WTC11 (cell line): ENCODE measurements around the gene CARMIL1. TPM values are rescaled to one million over a fixed set of nuclear protein-coding genes. Genes with fewer than 3 reads are reported as not detected.

ENCODE experiments used
- ARID4B ChIP-seq: sonication (generic); formaldehyde crosslinking; IDR thresholded peaks from 2 replicates; pipeline ENCODE4 v1.8.0; 2023; ENCODE audit warnings: missing genetic modification reagents, mild to moderate bottlenecking, borderline replicate concordance
- CREB1 ChIP-seq: sonication (generic); formaldehyde crosslinking; IDR thresholded peaks from 2 replicates; pipeline ENCODE4 v1.8.0; 2023; ENCODE audit warnings: mild to moderate bottlenecking, missing genetic modification reagents
- CTCF ChIP-seq: fragments of 200-600 bp; IDR thresholded peaks from 2 replicates; pipeline ENCODE4 v1.8.0; 2022; ENCODE audit warnings: antibody characterized with exemption
- E2F4 ChIP-seq: sonication (generic); formaldehyde crosslinking; IDR thresholded peaks from 2 replicates; pipeline ENCODE4 v1.8.1; 2022; ENCODE audit warnings: low read depth, mild to moderate bottlenecking, moderate library complexity, missing genetic modification reagents, borderline replicate concordance
- EMX1 ChIP-seq: fragments of 250-450 bp; sonication (Bioruptor Pico); IDR thresholded peaks from 2 replicates; pipeline ENCODE4 v1.8.0; 2021; ENCODE audit warnings: mild to moderate bottlenecking
- FOXK1 ChIP-seq: sonication (generic); formaldehyde crosslinking; IDR thresholded peaks from 2 replicates; pipeline ENCODE4 v1.8.0; 2022; ENCODE audit warnings: mild to moderate bottlenecking, moderate library complexity, missing genetic modification reagents
- GRHL2 ChIP-seq: fragments of 250-450 bp; sonication (Bioruptor Pico); IDR thresholded peaks from 2 replicates; pipeline ENCODE4 v1.8.0; 2022; ENCODE audit warnings: mild to moderate bottlenecking, moderate library complexity; ENCODE audit not compliant: insufficient replicate concordance, severe bottlenecking
- IRF2 ChIP-seq: sonication (generic); formaldehyde crosslinking; IDR thresholded peaks from 2 replicates; pipeline ENCODE4 v1.8.0; 2022; ENCODE audit warnings: low read depth, missing genetic modification reagents, borderline replicate concordance
- KAT7 ChIP-seq: sonication (generic); formaldehyde crosslinking; IDR thresholded peaks from 2 replicates; pipeline ENCODE4 v1.8.1; 2023; ENCODE audit warnings: missing genetic modification reagents, mild to moderate bottlenecking, borderline replicate concordance
- RELA ChIP-seq: sonication (generic); formaldehyde crosslinking; IDR thresholded peaks from 2 replicates; pipeline ENCODE4 v1.8.1; 2022; ENCODE audit warnings: missing genetic modification reagents, mild to moderate bottlenecking, borderline replicate concordance
- SMAD4 ChIP-seq: sonication (generic); formaldehyde crosslinking; IDR thresholded peaks from 2 replicates; pipeline ENCODE4 v1.8.0; 2022; ENCODE audit warnings: mild to moderate bottlenecking, missing genetic modification reagents
- SOX15 ChIP-seq: fragments of 250-450 bp; sonication (Bioruptor Pico); IDR thresholded peaks from 2 replicates; pipeline ENCODE4 v1.9.0; 2021; ENCODE audit warnings: mild to moderate bottlenecking
- USF1 ChIP-seq: sonication (generic); formaldehyde crosslinking; IDR thresholded peaks from 2 replicates; pipeline ENCODE4 v1.8.0; 2022; ENCODE audit warnings: mild to moderate bottlenecking, missing genetic modification reagents
- USF2 ChIP-seq: sonication (generic); formaldehyde crosslinking; IDR thresholded peaks from 2 replicates; pipeline ENCODE4 v1.8.1; 2023; ENCODE audit warnings: mild to moderate bottlenecking, missing genetic modification reagents, moderate library complexity
- ZBTB43 ChIP-seq: sonication (generic); formaldehyde crosslinking; IDR thresholded peaks from 2 replicates; pipeline ENCODE4 v1.8.1; 2023; ENCODE audit warnings: mild to moderate bottlenecking, missing genetic modification reagents
- ZMAT4 ChIP-seq: fragments of 250-450 bp; sonication (Bioruptor Pico); IDR thresholded peaks from 2 replicates; pipeline ENCODE4 v1.9.0; 2021; ENCODE audit warnings: mild to moderate bottlenecking
- ZNF232 ChIP-seq: sonication (generic); formaldehyde crosslinking; IDR thresholded peaks from 2 replicates; pipeline ENCODE4 v1.8.0; 2022; ENCODE audit warnings: mild to moderate bottlenecking, missing genetic modification reagents
- ZNF423 ChIP-seq: fragments of 250-450 bp; sonication (Bioruptor Pico); IDR thresholded peaks from 2 replicates; pipeline ENCODE4 v2.1.2; 2022; ENCODE audit warnings: mild to moderate bottlenecking, moderate library complexity
- ZSCAN18 ChIP-seq: fragments of 250-450 bp; sonication (Bioruptor Pico); IDR thresholded peaks from 2 replicates; pipeline ENCODE4 v2.1.2; 2022; ENCODE audit warnings: mild to moderate bottlenecking, moderate library complexity
- total RNA-seq: library from RNA; stranded (reverse); gene quantifications from 3 replicates; pipeline ENCODE4 v1.2.3, GENCODE V29; 2021
- TF ChIP-seq, protein P1 (sequence below): sonication (generic); formaldehyde crosslinking; IDR thresholded peaks from 2 replicates; pipeline ENCODE4 v1.8.1; 2022; ENCODE audit warnings: low read depth, missing genetic modification reagents, borderline replicate concordance
- TF ChIP-seq, protein P2 (sequence below): sonication (generic); formaldehyde crosslinking; conservative IDR thresholded peaks from 2 replicates; pipeline ENCODE4 v1.8.1; 2023; ENCODE audit warnings: mild to moderate bottlenecking, low read depth, missing genetic modification reagents, moderate library complexity

Gene CARMIL1
- total RNA-seq, 1 experiment from 2014 or later = 36.2 TPM

DNA sequence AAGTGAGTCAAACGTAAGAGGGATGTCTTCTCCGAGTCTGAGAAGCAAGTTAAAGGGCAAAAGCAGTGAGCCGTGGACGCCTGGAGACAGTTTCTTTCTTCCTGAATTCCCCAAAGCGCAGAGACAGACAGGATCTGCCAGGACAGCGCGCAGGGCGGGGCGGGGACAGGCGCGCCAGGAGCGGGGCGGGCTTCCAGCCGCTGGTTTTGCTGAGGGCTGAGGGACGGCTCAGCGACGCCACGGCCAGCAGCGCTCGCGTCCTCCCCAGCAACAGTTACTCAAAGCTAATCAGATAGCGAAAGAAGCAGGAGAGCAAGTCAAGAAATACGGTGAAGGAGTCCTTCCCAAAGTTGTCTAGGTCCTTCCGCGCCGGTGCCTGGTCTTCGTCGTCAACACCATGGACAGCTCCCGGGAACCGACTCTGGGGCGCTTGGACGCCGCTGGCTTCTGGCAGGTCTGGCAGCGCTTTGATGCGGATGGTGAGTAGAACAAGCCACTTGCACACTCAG is 372.9 kb downstream of the CARMIL1 start, which contains the start of gene SCGN (continued):
- TF ChIP-seq ZSCAN18 (CRISPR knock-in tag) (no peak), GRHL2 (CRISPR knock-in tag) (no peak), ZBTB43 (CRISPR knock-in tag) (peak; percentile 96), FOXK1 (CRISPR knock-in tag) (peak; percentile 85), USF2 (no peak), USF1 (CRISPR knock-in tag) (peak; percentile 69; the same call in 1 of the 2 replicates), E2F4 (0 out of 2 replicates have a peak, but pooled peaks have one; percentile 41), KAT7 (0 out of 2 replicates have a peak, but pooled peaks have one; percentile 40), CTCF (no peak), SOX15 (CRISPR knock-in tag) (no peak), ARID4B (CRISPR knock-in tag) (peak; percentile 93), IRF2 (0 out of 2 replicates have a peak, but pooled peaks have one; percentile 54), ZNF232 (CRISPR knock-in tag) (peak; percentile 35; the same call in 1 of the 2 replicates), RELA (CRISPR knock-in tag) (peak; percentile 89; the same call in 1 of the 2 replicates), EMX1 (CRISPR knock-in tag) (no peak), SMAD4 (CRISPR knock-in tag) (peak; percentile 87; the same call in 1 of the 2 replicates), CREB1 (CRISPR knock-in tag) (peak; percentile 71; the same call in 1 of the 2 replicates), ZMAT4 (no peak), ZNF423 (CRISPR knock-in tag) (no peak)
- TF ChIP-seq, protein P1, sequence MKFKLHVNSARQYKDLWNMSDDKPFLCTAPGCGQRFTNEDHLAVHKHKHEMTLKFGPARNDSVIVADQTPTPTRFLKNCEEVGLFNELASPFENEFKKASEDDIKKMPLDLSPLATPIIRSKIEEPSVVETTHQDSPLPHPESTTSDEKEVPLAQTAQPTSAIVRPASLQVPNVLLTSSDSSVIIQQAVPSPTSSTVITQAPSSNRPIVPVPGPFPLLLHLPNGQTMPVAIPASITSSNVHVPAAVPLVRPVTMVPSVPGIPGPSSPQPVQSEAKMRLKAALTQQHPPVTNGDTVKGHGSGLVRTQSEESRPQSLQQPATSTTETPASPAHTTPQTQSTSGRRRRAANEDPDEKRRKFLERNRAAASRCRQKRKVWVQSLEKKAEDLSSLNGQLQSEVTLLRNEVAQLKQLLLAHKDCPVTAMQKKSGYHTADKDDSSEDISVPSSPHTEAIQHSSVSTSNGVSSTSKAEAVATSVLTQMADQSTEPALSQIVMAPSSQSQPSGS (CRISPR knock-in tag) = peak; percentile 65; the same call in 1 of the 2 replicates
- TF ChIP-seq, protein P2, sequence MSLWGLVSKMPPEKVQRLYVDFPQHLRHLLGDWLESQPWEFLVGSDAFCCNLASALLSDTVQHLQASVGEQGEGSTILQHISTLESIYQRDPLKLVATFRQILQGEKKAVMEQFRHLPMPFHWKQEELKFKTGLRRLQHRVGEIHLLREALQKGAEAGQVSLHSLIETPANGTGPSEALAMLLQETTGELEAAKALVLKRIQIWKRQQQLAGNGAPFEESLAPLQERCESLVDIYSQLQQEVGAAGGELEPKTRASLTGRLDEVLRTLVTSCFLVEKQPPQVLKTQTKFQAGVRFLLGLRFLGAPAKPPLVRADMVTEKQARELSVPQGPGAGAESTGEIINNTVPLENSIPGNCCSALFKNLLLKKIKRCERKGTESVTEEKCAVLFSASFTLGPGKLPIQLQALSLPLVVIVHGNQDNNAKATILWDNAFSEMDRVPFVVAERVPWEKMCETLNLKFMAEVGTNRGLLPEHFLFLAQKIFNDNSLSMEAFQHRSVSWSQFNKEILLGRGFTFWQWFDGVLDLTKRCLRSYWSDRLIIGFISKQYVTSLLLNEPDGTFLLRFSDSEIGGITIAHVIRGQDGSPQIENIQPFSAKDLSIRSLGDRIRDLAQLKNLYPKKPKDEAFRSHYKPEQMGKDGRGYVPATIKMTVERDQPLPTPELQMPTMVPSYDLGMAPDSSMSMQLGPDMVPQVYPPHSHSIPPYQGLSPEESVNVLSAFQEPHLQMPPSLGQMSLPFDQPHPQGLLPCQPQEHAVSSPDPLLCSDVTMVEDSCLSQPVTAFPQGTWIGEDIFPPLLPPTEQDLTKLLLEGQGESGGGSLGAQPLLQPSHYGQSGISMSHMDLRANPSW (CRISPR knock-in tag) = no peak
